K562 (cell line): ENCODE data around the gene MED16.
"Not testable (repeated sequence)": the region's sequence is repeated elsewhere in the genome, so short reads cannot be mapped to it uniquely, and the experiment has no call there.

Experiments
- CTCF ChIP-seq, 3 experiments: IDR thresholded peaks in 2 of 3; conservative IDR thresholded peaks in 1 of 3; 2 replicates each; pipeline ENCODE4 v1.5.1; 2011 to 2012; ENCODE audit warnings: low read length in 3 of 3, mild to moderate bottlenecking in 3 of 3, control low read depth in 2 of 3, improper control_type of control experiment in 1 of 3, inconsistent platforms in 1 of 3, low read depth in 1 of 3, mixed read lengths in 1 of 3, moderate library complexity in 1 of 3; ENCODE audit not compliant: insufficient read depth in 2 of 3
- FIP1L1 ChIP-seq: fragments of 200-400 bp; formaldehyde crosslinking; IDR thresholded peaks from 2 replicates; pipeline ENCODE4 v1.6.1; 2018; ENCODE audit warnings: mild to moderate bottlenecking, low read depth, low read length; ENCODE audit not compliant: poor library complexity, severe bottlenecking
- HNRNPH1 ChIP-seq: fragments of 200-400 bp; formaldehyde crosslinking; optimal IDR thresholded peaks from 2 replicates; pipeline ENCODE3; 2017; ENCODE audit warnings: low read depth, mild to moderate bottlenecking, low read length, moderate library complexity
- NRF1 ChIP-seq, 2 experiments: fragments of 450-650 bp; IDR thresholded peaks in 1 of 2; conservative IDR thresholded peaks in 1 of 2; 2 replicates each; pipeline ENCODE4 v1.6.1; 2014; ENCODE audit warnings: mild to moderate bottlenecking in 2 of 2
- POLR2H ChIP-seq: IDR thresholded peaks from 2 replicates; pipeline ENCODE4 v1.6.1; 2016; ENCODE audit warnings: missing genetic modification characterization, low read depth, mild to moderate bottlenecking, control low read depth, missing compliant biosample characterization, moderate library complexity
- PRPF4 ChIP-seq: fragments of 200-400 bp; formaldehyde crosslinking; IDR thresholded peaks from one replicate; pipeline ENCODE4 v1.6.1; 2017; ENCODE audit warnings: low read length, low read depth, mild to moderate bottlenecking; ENCODE audit not compliant: insufficient read depth, poor library complexity, severe bottlenecking
- PYGO2 ChIP-seq: fragments of 450-650 bp; IDR thresholded peaks from 2 replicates; pipeline ENCODE4 v1.6.1; 2016; ENCODE audit warnings: mild to moderate bottlenecking, missing genetic modification characterization, moderate library complexity, missing compliant biosample characterization
- SREBF2 ChIP-seq: sonication (generic); formaldehyde crosslinking; IDR thresholded peaks from 2 replicates; pipeline ENCODE4 v1.4.0; 2020; ENCODE audit warnings: mild to moderate bottlenecking, missing genetic modification reagents
- ZBTB9 ChIP-seq: fragments of 450-650 bp; formaldehyde crosslinking; IDR thresholded peaks from 2 replicates; pipeline ENCODE4 v1.4.0; 2020; ENCODE audit warnings: mild to moderate bottlenecking, moderate library complexity
- ZNF785 ChIP-seq: fragments of 250-450 bp; sonication (Bioruptor Pico); IDR thresholded peaks from 2 replicates; pipeline ENCODE4 v1.4.0; 2020; ENCODE audit warnings: mild to moderate bottlenecking

- TF ChIP-seq PRPF4; SREBF2 (CRISPR knock-in tag); PYGO2 (tag); NRF1 (conservative IDR thresholded peaks at IDR 0.05 in 1 of 2, IDR thresholded peaks at IDR 0.05 in 1 of 2); CTCF (IDR thresholded peaks at IDR 0.05 in 2 of 3, conservative IDR thresholded peaks at IDR 0.05 in 1 of 3; ENCODE audit: insufficient read depth in 2 of 3, low read depth in 1 of 3, low read length in 3 of 3); ZBTB9 (CRISPR knock-in tag); FIP1L1; POLR2H (tag); ZNF785; HNRNPH1: not testable (repeated sequence)
These were observed 14.9 kb downstream of the MED16 start for GRCh38 chr19:877992-878660.
